Stimulated activated naive CD8-positive, alpha-beta T cell treated with anti-CD3 and anti-CD28 coated beads, Interleukin-15, Interleukin-2, amounts not matched to agents 100 ng/mL and 50 ng/mL, for 24 hours (primary cell): ENCODE measurements around the gene AMD1.
A peak's percentile ranks its signal among the peaks of the same experiment; 100 is the strongest.

Experiments used
- H3K27ac Mint-ChIP-seq: one replicate; pipeline ENCODE4 v1.8.0; 2021; ENCODE audit warnings: mild to moderate bottlenecking, mixed read lengths
- H3K27me3 Mint-ChIP-seq: one replicate; pipeline ENCODE4 v1.8.0; 2021; ENCODE audit warnings: mixed read lengths
- H3K36me3 Mint-ChIP-seq: one replicate; pipeline ENCODE4 v1.8.0; 2021; ENCODE audit warnings: low read depth, mixed read lengths
- H3K4me1 Mint-ChIP-seq: one replicate; pipeline ENCODE4 v1.8.0; 2021; ENCODE audit warnings: low read depth, mixed read lengths
- H3K4me3 Mint-ChIP-seq: one replicate; pipeline ENCODE4 v1.8.0; 2021; ENCODE audit warnings: mild to moderate bottlenecking, mixed read lengths
- H3K9me3 Mint-ChIP-seq: one replicate; pipeline ENCODE4 v1.8.0; 2021; ENCODE audit warnings: mixed read lengths

Gene AMD1

GRCh38 chr6:110864824-110865223 is 9.8 kb upstream of the AMD1 start:
- Mint-ChIP-seq H3K36me3 (no peaks in the 10 kb centered on the region), H3K4me1 (peaks cover 15% of the 10 kb centered on the region), H3K4me3 (no peak overlapping the region), H3K27ac (no peak overlapping the region), H3K27me3 (no peaks in the 10 kb centered on the region), H3K9me3 (no peaks in the 10 kb centered on the region)

GRCh38 chr6:110874880-110875547 is 429 bp downstream of the AMD1 start:
- Mint-ChIP-seq H3K36me3 (peaks cover 37% of the 10 kb centered on the region), H3K9me3 (no peaks in the 10 kb centered on the region), H3K4me3 (peak overlapping the region; percentile 97), H3K27ac (peak overlapping the region; percentile 97), H3K4me1 (peaks cover 35% of the 10 kb centered on the region), H3K27me3 (no peaks in the 10 kb centered on the region)

- peaks cover 41% of the 10 kb centered on the region for H3K4me1 Mint-ChIP-seq
Observed at GRCh38 chr6:110875548-110876169, 1.1 kb downstream of the AMD1 start.

GRCh38 chr6:110876170-110876773 is 1.7 kb downstream of the AMD1 start:
- Mint-ChIP-seq H3K27ac (peak overlapping the region; percentile 93), H3K36me3 (peaks cover 45% of the 10 kb centered on the region), H3K27me3 (no peaks in the 10 kb centered on the region), H3K4me3 (peak overlapping the region; percentile 97), H3K4me1 (peaks cover 47% of the 10 kb centered on the region), H3K9me3 (no peaks in the 10 kb centered on the region)

More at GRCh38 chr6:110875548-110876169, 1.1 kb downstream of the AMD1 start:
- H3K36me3 Mint-ChIP-seq, result peaks cover 42% of the 10 kb centered on the region
- H3K27ac Mint-ChIP-seq, result peak overlapping the region; percentile 93
- H3K9me3 Mint-ChIP-seq, result no peaks in the 10 kb centered on the region
- no peaks in the 10 kb centered on the region for H3K27me3 Mint-ChIP-seq
- H3K4me3 Mint-ChIP-seq, result peak overlapping the region; percentile 97

- Mint-ChIP-seq H3K27me3 (no peaks in the 10 kb centered on the region), H3K4me1 (peaks cover 54% of the 10 kb centered on the region), H3K27ac (peak overlapping the region; percentile 93), H3K36me3 (peaks cover 46% of the 10 kb centered on the region), H3K9me3 (no peaks in the 10 kb centered on the region), H3K4me3 (peak overlapping the region; percentile 97)
Observed at GRCh38 chr6:110876806-110877564, 2.4 kb downstream of the AMD1 start.

- Mint-ChIP-seq H3K4me1 (peaks cover 60% of the 10 kb centered on the region), H3K36me3 (peaks cover 46% of the 10 kb centered on the region), H3K27ac (peak overlapping the region; percentile 93)
Observed at GRCh38 chr6:110877569-110877968, 3.0 kb downstream of the AMD1 start.

GRCh38 chr6:110878751-110879522 is 4.4 kb downstream of the AMD1 start:
- Mint-ChIP-seq H3K27ac (peak overlapping the region; percentile 79), H3K9me3 (no peaks in the 10 kb centered on the region), H3K4me3 (peak overlapping the region; percentile 97), H3K4me1 (peaks cover 69% of the 10 kb centered on the region), H3K36me3 (peaks cover 48% of the 10 kb centered on the region), H3K27me3 (no peaks in the 10 kb centered on the region)

More at GRCh38 chr6:110877569-110877968, 3.0 kb downstream of the AMD1 start:
- no peaks in the 10 kb centered on the region for H3K9me3 Mint-ChIP-seq
- H3K4me3 Mint-ChIP-seq, result peak overlapping the region; percentile 97
- H3K27me3 Mint-ChIP-seq, result no peaks in the 10 kb centered on the region

- H3K27ac Mint-ChIP-seq, result no peak overlapping the region
- peaks cover 58% of the 10 kb centered on the region for H3K36me3 Mint-ChIP-seq
- peak overlapping the region; percentile 97 for H3K4me3 Mint-ChIP-seq
- H3K27me3 Mint-ChIP-seq, result no peaks in the 10 kb centered on the region
- peaks cover 86% of the 10 kb centered on the region for H3K4me1 Mint-ChIP-seq
- H3K9me3 Mint-ChIP-seq, result no peaks in the 10 kb centered on the region
Observed at GRCh38 chr6:110880651-110881050, 6.1 kb downstream of the AMD1 start.

GRCh38 chr6:110881546-110882273 is 7.1 kb downstream of the AMD1 start:
- no peaks in the 10 kb centered on the region for H3K27me3 Mint-ChIP-seq
- peak overlapping the region; percentile 43 for H3K27ac Mint-ChIP-seq
- H3K36me3 Mint-ChIP-seq, result peaks cover 58% of the 10 kb centered on the region
- H3K4me1 Mint-ChIP-seq, result peaks cover 97% of the 10 kb centered on the region
- no peaks in the 10 kb centered on the region for H3K9me3 Mint-ChIP-seq
- peak overlapping the region; percentile 56 for H3K4me3 Mint-ChIP-seq

- H3K4me1 Mint-ChIP-seq, result peaks cover 99% of the 10 kb centered on the region
- peaks cover 56% of the 10 kb centered on the region for H3K36me3 Mint-ChIP-seq
- peak overlapping the region; percentile 43 for H3K27ac Mint-ChIP-seq
- H3K27me3 Mint-ChIP-seq, result no peaks in the 10 kb centered on the region
- H3K9me3 Mint-ChIP-seq, result no peaks in the 10 kb centered on the region
- peak overlapping the region; percentile 56 for H3K4me3 Mint-ChIP-seq
Observed at GRCh38 chr6:110882274-110882619, 7.7 kb downstream of the AMD1 start.

GRCh38 chr6:110882824-110883554 is 8.4 kb downstream of the AMD1 start:
- H3K9me3 Mint-ChIP-seq, result no peaks in the 10 kb centered on the region
- H3K36me3 Mint-ChIP-seq, result peaks cover 51% of the 10 kb centered on the region
- H3K4me3 Mint-ChIP-seq, result peak overlapping the region; percentile 5
- H3K27ac Mint-ChIP-seq, result peak overlapping the region; percentile 49
- H3K27me3 Mint-ChIP-seq, result no peaks in the 10 kb centered on the region
- peaks cover 95% of the 10 kb centered on the region for H3K4me1 Mint-ChIP-seq

GRCh38 chr6:110884321-110884720 is 9.7 kb downstream of the AMD1 start:
- no peaks in the 10 kb centered on the region for H3K27me3 Mint-ChIP-seq
- H3K36me3 Mint-ChIP-seq, result peaks cover 50% of the 10 kb centered on the region
- H3K27ac Mint-ChIP-seq, result peak overlapping the region; percentile 47
- peaks cover 89% of the 10 kb centered on the region for H3K4me1 Mint-ChIP-seq
- no peak overlapping the region for H3K4me3 Mint-ChIP-seq
- H3K9me3 Mint-ChIP-seq, result no peaks in the 10 kb centered on the region

GRCh38 chr6:110885526-110885925 is 10.9 kb downstream of the AMD1 start:
- H3K4me1 Mint-ChIP-seq, result peaks cover 77% of the 10 kb centered on the region
- peak overlapping the region; percentile 14 for H3K27ac Mint-ChIP-seq
- H3K27me3 Mint-ChIP-seq, result no peaks in the 10 kb centered on the region
- H3K4me3 Mint-ChIP-seq, result no peak overlapping the region
- H3K9me3 Mint-ChIP-seq, result no peaks in the 10 kb centered on the region
- H3K36me3 Mint-ChIP-seq, result peaks cover 46% of the 10 kb centered on the region
